Fibroblast of pulmonary artery (primary cell): ENCODE measurements around the gene GALNT2.

ENCODE experiments used
- DNase-seq: peaks from one replicate; pipeline ENCODE4 v3.0.0-alpha.2; 2010; ENCODE audit warnings: low read depth
- H3K4me3 ChIP-seq: replicated peaks from 2 replicates; pipeline ENCODE4 v1.5.1; 2011; ENCODE audit warnings: low read depth, mild to moderate bottlenecking, control low read depth, low read length, moderate library complexity
- CTCF ChIP-seq: IDR thresholded peaks from 2 replicates; pipeline ENCODE4 v1.5.1; 2011; ENCODE audit warnings: mild to moderate bottlenecking, control low read depth, low read length, inconsistent platforms; ENCODE audit errors: missing control alignments

GALNT2 gene

GRCh38 chr1:230235876-230236275 lies 168.8 kb downstream of the GALNT2 start:
- no peak for TF ChIP-seq CTCF

GRCh38 chr1:230236301-230237008 lies 169.4 kb downstream of the GALNT2 start:
- no peak overlapping the region for H3K4me3 ChIP-seq
- TF ChIP-seq CTCF, result no peak
- no peak for DNase-seq

More at GRCh38 chr1:230235876-230236275, 168.8 kb downstream of the GALNT2 start:
- no peak for DNase-seq
- no peak overlapping the region for H3K4me3 ChIP-seq

GRCh38 chr1:230237009-230237370 lies 170.0 kb downstream of the GALNT2 start:
- no peak overlapping the region for H3K4me3 ChIP-seq
- no peak for TF ChIP-seq CTCF
- DNase-seq, result peak; percentile 74

- H3K4me3 ChIP-seq, result no peak overlapping the region
- DNase-seq, result no peak
- TF ChIP-seq CTCF, result no peak
These were observed 170.8 kb downstream of the GALNT2 start for GRCh38 chr1:230237805-230238204.

GRCh38 chr1:230240446-230241086 lies 173.5 kb downstream of the GALNT2 start:
- no peak overlapping the region for H3K4me3 ChIP-seq
- DNase-seq, result no peak
- no peak for TF ChIP-seq CTCF

- no peak overlapping the region for H3K4me3 ChIP-seq
- no peak for TF ChIP-seq CTCF
- DNase-seq, result peak; percentile 77
These were observed 175.3 kb downstream of the GALNT2 start for GRCh38 chr1:230242326-230242725.

- no peak for DNase-seq
- no peak for TF ChIP-seq CTCF
- H3K4me3 ChIP-seq, result no peak overlapping the region
These were observed 176.1 kb downstream of the GALNT2 start for GRCh38 chr1:230243146-230243545.
